Measurements from ENCODE around the gene NR3C1.

NR3C1 gene

DNA sequence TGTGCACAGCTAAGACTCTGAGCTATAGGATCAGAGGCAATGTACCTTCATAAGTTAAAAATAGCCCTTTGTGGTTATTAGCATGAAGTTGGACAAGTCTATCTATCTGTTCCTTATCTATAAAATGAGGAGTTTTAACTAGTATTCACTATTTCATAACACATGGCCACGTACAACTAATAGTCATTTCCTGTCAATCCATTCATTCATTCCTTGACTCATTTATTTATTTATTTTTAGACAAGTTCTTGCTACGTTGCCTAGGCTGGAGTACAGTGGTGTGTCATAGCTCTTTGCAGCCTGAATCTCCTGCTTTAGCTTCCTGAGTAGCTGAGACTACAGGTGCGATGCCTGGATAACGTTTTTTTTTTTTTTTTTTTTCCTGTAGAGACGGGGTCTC, 92.1 kb downstream of the NR3C1 start:
- DNase-seq (ENCODE audit: low read depth), result no peak

DNA sequence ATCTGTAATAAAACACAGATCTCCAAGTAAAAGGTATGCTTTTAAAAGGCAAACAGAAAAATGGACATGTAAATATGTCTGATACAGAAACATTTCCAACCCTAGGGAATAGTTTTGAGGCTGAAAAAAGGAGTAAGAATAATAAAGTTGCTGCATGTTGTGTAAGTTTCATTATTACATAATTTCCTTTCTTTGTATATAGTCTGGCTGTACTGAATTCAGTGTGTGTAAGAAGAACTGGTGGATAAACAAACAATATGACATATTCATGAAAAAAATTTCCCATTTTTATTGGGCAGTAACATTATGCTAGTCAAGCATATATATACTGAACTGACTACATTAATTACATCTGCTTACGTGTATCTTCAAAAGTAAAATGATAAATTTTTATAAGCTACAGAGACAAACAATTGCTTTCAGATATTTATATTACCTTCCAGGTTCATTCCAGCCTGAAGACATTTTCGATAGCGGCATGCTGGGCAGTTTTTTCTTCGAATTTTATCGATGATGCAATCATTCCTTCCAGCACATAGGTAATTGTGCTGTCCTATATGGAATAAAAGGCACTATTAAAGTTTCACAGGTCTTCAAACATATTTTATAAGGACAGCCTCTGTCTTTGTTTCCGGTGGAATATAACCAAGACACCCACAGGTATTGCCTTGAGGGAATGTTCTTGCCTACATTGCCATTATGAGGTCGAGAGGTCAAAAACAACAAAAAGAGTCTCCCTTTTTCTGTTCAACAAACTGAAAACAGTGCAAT, 93.6 kb downstream of the NR3C1 start:
- peak; percentile 60 for DNase-seq (ENCODE audit: low read depth)

DNA sequence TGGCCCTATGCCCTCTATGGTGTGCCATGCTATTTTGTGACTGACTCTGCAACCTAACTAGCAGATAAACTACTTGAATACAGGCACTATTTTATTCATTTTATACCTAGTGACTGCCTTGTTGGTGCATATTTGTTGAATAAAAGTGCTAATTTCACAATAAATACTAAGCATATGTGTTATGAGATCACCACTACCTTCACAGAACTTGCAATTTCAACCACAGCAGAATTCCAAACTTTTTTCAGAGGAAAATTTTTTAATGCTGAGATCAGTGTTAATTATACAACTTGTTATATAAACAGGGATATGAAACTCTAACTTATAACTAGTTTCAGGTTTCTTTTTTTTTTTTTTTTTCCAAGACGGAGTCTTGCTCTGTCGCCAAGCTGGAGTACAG, 94.8 kb downstream of the NR3C1 start:
- DNase-seq (ENCODE audit: low read depth), result peak; percentile 33

- no peak for DNase-seq (ENCODE audit: low read depth)
Observed at GRCh38 chr5:143306040-143306439, 97.4 kb downstream of the NR3C1 start.

DNA sequence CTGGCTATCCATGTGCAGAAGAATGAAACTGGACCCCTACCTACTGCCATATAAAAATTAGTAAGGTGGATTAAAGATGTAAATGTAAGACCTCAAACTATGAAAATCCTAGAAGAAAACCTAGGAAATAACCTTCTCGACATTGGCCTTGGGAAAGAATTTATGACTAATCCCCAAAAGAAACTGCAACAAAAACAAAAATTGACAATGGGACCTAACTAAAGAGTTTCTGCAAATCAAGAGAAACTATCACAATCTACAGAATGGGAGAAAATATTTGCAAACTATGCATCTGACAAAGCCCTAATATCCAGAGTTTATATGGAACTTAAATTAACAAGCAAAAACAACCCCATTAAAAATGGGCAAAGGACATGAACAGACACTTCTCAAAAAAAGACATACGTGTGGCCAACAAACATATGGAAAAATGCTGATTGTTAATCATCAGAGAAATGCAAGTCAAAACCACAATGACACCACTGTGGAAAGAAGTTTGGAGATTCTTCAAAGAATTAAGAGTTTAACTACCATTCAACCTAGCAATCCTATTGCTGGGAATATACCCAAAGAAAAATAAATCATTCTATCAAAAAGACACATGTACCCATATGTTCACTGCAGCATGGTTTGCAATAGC, 98.5 kb downstream of the NR3C1 start:
- DNase-seq (ENCODE audit: low read depth), result no peak

- DNase-seq (ENCODE audit: low read depth), result no peak
Observed at GRCh38 chr5:143302341-143303045, 101.0 kb downstream of the NR3C1 start.

- no peak for DNase-seq (ENCODE audit: low read depth)
Observed at GRCh38 chr5:143297756-143298155, 105.7 kb downstream of the NR3C1 start.

DNA sequence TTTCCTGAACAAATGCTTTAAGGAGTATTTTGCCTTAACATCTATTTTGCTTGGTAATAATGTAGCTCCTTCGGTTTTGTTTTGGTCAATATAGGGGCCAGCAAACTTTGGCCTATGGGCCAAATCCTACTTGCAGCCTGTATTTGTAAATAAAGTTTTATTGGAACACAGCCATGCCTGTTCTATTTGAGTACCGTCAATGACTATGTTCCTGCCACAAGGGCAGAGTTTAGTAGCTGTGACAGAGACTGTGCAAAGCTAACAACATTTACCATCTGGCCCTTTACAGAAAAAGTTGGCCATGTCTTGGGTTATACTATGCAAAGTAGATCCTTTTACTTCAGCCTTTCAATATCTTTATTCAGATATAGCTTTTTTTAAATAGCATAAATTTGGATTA, 113.4 kb downstream of the NR3C1 start:
- DNase-seq (ENCODE audit: low read depth), result no peak

- DNase-seq (ENCODE audit: low read depth), result no peak
Observed at GRCh38 chr5:143284521-143284920, 119.0 kb downstream of the NR3C1 start.

GRCh38 chr5:143284002-143284401, 119.5 kb downstream of the NR3C1 start:
- DNase-seq (ENCODE audit: low read depth), result no peak

DNA sequence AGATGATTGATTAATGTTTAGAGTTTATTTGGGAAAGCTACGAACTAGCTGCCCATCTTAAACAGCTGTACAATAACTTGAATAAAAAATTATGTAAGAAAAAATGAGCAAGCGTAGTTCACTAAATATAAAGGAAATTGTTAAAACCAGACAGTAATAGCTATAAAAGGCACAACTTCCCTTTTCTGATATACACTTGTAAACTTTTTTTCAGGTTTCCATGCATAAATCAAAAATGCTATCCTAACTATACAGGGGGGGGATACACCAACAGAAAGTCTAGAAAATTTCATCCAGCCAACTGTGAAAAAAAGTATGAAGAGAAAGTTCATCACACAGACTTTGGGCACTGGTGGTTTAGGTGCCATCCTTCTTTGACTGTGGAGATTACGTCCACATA, 122.3 kb downstream of the NR3C1 start:
- no peak for DNase-seq (ENCODE audit: low read depth)

GRCh38 chr5:143279698-143280097, 123.8 kb downstream of the NR3C1 start:
- DNase-seq (ENCODE audit: low read depth), result no peak

GRCh38 chr5:143277536-143277935, 126.0 kb downstream of the NR3C1 start:
- DNase-seq (ENCODE audit: low read depth), result no peak

DNA sequence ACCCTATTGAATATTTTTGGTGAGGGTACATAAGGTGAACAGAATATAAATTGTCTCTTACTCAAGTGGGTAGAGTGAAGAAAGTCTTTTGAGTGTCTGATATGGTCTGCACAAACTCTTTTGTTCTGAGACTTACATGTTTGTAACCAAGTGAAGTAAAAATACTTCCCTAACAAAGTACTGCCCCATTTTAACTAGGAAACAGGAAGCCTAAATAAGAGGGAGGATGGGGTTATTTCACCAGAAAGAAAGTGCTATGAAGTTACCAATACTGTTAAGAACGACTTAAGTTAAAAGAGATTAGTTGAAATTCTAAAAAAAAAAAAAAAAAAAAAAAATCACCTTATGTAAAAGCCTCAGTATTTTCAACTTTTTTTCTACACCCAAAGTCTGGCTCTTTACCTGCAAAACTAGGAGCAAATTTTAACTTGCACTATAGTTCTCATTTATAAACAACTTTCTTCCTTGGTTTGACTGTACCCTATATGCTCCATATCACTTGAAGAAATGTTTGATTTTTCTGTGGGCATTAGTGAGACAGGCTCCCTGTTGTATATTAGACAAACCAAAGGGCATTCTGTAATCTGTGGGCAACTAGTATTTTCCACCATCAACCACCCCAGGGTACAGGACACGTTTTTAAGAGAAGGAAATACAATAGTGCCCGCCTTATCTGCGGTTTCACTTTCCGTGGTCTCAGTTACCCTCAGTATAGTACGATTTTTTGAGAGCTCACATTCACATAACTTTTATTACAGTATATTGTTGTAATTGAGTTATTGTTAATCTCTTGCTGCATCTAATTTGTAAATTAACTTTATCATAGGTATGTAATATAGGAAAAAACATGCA, 127.7 kb downstream of the NR3C1 start:
- no peak for DNase-seq (ENCODE audit: low read depth)

- no peak for DNase-seq (ENCODE audit: low read depth)
Observed at GRCh38 chr5:143274952-143275351, 128.5 kb downstream of the NR3C1 start.

GRCh38 chr5:143271431-143271830, 132.1 kb downstream of the NR3C1 start:
- no peak for DNase-seq (ENCODE audit: low read depth)

GRCh38 chr5:143268388-143268787, 135.1 kb downstream of the NR3C1 start:
- DNase-seq (ENCODE audit: low read depth), result no peak

DNA sequence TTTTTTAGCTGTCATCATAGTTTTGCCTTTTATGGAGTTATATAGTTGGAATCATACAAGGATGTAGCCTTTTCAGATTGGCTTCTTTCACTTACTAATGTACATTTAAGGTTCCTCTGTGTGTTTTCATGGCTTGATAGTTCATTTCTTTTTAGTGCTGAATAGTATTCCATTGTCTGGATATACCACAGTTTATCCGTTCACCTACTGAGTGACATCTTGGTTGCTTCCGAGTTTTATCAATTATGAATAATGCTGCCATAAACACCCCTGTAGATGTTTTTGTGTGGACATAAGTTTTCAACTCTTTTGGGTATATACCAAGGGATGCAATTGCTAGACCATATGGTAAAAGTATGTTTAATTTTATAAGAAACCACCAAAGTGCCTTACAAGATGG, 136.3 kb downstream of the NR3C1 start:
- no peak for DNase-seq (ENCODE audit: low read depth)

GRCh38 chr5:143265995-143266394, 137.5 kb downstream of the NR3C1 start:
- no peak for DNase-seq (ENCODE audit: low read depth)

- DNase-seq (ENCODE audit: low read depth), result no peak
Observed at GRCh38 chr5:143263272-143263810, 140.1 kb downstream of the NR3C1 start.

- peak; percentile 89 for DNase-seq (ENCODE audit: low read depth)
Observed at GRCh38 chr5:143262393-143263174, 140.9 kb downstream of the NR3C1 start.
